GM19452 (cell line): ENCODE measurements around the gene PYHIN1.
A peak's percentile ranks its signal among the peaks of the same experiment; 100 is the strongest.

Source experiments
- ATAC-seq: cut with Tn5 transposase; IDR thresholded peaks from one replicate; pipeline ENCODE4 v1.9.1; 2021; ENCODE audit not compliant: unreplicated experiment

The PYHIN1 gene

GRCh38 chr1:159012495-159012894 lies 81.1 kb downstream of the PYHIN1 start:
- peak; percentile 31 for ATAC-seq

GRCh38 chr1:159014003-159014571 lies 82.7 kb downstream of the PYHIN1 start:
- ATAC-seq, result no peak

GRCh38 chr1:159014851-159015250 lies 83.5 kb downstream of the PYHIN1 start:
- no peak for ATAC-seq

- ATAC-seq, result peak; percentile 92
These were observed 84.1 kb downstream of the PYHIN1 start for GRCh38 chr1:159015440-159015909.

GRCh38 chr1:159023723-159024122 lies 92.4 kb downstream of the PYHIN1 start:
- ATAC-seq, result no peak

GRCh38 chr1:159025043-159025442 lies 93.7 kb downstream of the PYHIN1 start:
- ATAC-seq, result no peak
